MCF 10A (cell line): ENCODE data around the gene KNSTRN. TPM values are rescaled to one million over a fixed set of nuclear protein-coding genes. Genes with fewer than 3 reads are reported as not detected.

Source experiments
- BruUV-seq: library from RNA; stranded (reverse); fragments of 400-500 nt; replicated peaks from 2 replicates; lab custom pipeline; 2021; lab: Mats Ljungman, UMichigan
- CTCF ChIA-PET: fragments of 300-600 bp; sonication (Branson Sonifier 250); formaldehyde crosslinking; extraction: SDS; loops from one replicate; lab custom pipeline; 2021; ENCODE audit warnings: antibody characterized with exemption, inconsistent platforms; lab: Yijun Ruan, JAX
- POLR2A ChIA-PET: fragments of 300-600, 350-650 bp; sonication (Branson Sonifier 250); formaldehyde crosslinking; extraction: SDS; loops from one replicate; lab custom pipeline; 2020; ENCODE audit warnings: antibody characterized with exemption, inconsistent platforms; lab: Yijun Ruan, JAX
- DNase-seq: peaks from one replicate; pipeline ENCODE4 v3.0.0-alpha.2; 2018; ENCODE audit not compliant: unreplicated experiment
- H3K27ac Mint-ChIP-seq: one replicate; pipeline ENCODE4 v1.8.0; 2022; ENCODE audit warnings: mild to moderate bottlenecking, low read depth, mixed read lengths; ENCODE audit not compliant: unreplicated experiment
- H3K27me3 Mint-ChIP-seq: one replicate; pipeline ENCODE4 v1.8.0; 2022; ENCODE audit warnings: mixed read lengths; ENCODE audit not compliant: insufficient read depth, unreplicated experiment
- H3K36me3 Mint-ChIP-seq: one replicate; pipeline ENCODE4 v1.8.0; 2022; ENCODE audit warnings: mild to moderate bottlenecking, moderate library complexity, mixed read lengths; ENCODE audit not compliant: insufficient read depth, unreplicated experiment
- H3K4me1 Mint-ChIP-seq: one replicate; pipeline ENCODE4 v1.8.0; 2022; ENCODE audit warnings: mixed read lengths; ENCODE audit not compliant: insufficient read depth, unreplicated experiment
- H3K4me3 Mint-ChIP-seq: one replicate; pipeline ENCODE4 v1.8.0; 2022; ENCODE audit warnings: mild to moderate bottlenecking, moderate library complexity, mixed read lengths; ENCODE audit not compliant: unreplicated experiment
- H3K9me3 Mint-ChIP-seq: one replicate; pipeline ENCODE4 v1.8.0; 2022; ENCODE audit warnings: mixed read lengths; ENCODE audit not compliant: unreplicated experiment
- CTCF ChIP-seq: fragments of 200-600 bp; IDR thresholded peaks from one replicate; pipeline ENCODE4 v1.8.0; 2022; ENCODE audit warnings: antibody characterized with exemption, mild to moderate bottlenecking; ENCODE audit not compliant: unreplicated experiment
- intact Hi-C: fragments of 100-400 bp; cut with micrococcal nuclease; formaldehyde crosslinking; loops from 2 replicates; pipeline ENCODE4 v1.14.1; 2022
- total RNA-seq: library from RNA; stranded (reverse); gene quantifications from 2 replicates; pipeline ENCODE4 v1.2.3, GENCODE V29; 2022

KNSTRN gene
- total RNA-seq, 1 experiment from 2014 or later, result 47.4 TPM

GRCh38 chr15:40421246-40422157 lies 39.0 kb downstream of the KNSTRN start:
- H3K27me3 Mint-ChIP-seq, result no peaks in the 10 kb centered on the region
- H3K27ac Mint-ChIP-seq, result peak overlapping the region; percentile 73
- TF ChIP-seq CTCF, result peak; percentile 92
- H3K9me3 Mint-ChIP-seq, result no peaks in the 10 kb centered on the region
- peak overlapping the region; percentile 14 for H3K4me3 Mint-ChIP-seq
- POLR2A ChIA-PET, result interaction anchor here (1.0 to 3.5 kb wide), 11 partner anchors 16 to 207 kb away, joined by 3 to 33 read pairs (median 4); partner anchors contain the start of genes INAFM2 and IVD
- CTCF ChIA-PET, result interaction anchor here (0.6 to 9.9 kb wide), 31 partner anchors 10 to 311 kb away, joined by 3 to 107 read pairs (median 5); partner anchors contain the start of genes CCDC9B, INAFM2 and KNSTRN
- BruUV-seq, result no TSS peak
- intact Hi-C loops, result loop anchor here (1.0 to 2.0 kb wide), 3 partner anchors 53 to 101 kb away; no protein-coding TSS in a partner anchor
- H3K4me1 Mint-ChIP-seq, result peaks cover 19% of the 10 kb centered on the region
- peaks cover 29% of the 10 kb centered on the region for H3K36me3 Mint-ChIP-seq
- DNase-seq, result peak; percentile 68

- ChIA-PET CTCF (interaction anchor here (0.6 to 9.9 kb wide), 5 partner anchors 56 to 207 kb away, joined by 3 to 107 read pairs (median 7); no protein-coding TSS in a partner anchor), POLR2A (no interaction called here)
- intact Hi-C loops, result no loop called here
- Mint-ChIP-seq H3K27ac (peak overlapping the region; percentile 7), H3K9me3 (no peaks in the 10 kb centered on the region), H3K36me3 (peaks cover 4% of the 10 kb centered on the region), H3K4me1 (peaks cover 19% of the 10 kb centered on the region), H3K4me3 (no peak overlapping the region), H3K27me3 (no peaks in the 10 kb centered on the region)
- no TSS peak for BruUV-seq
- TF ChIP-seq CTCF, result no peak
- DNase-seq, result no peak
Observed at GRCh38 chr15:40424483-40425115, 42.1 kb downstream of the KNSTRN start.

- no peak for TF ChIP-seq CTCF
- H3K9me3 Mint-ChIP-seq, result no peaks in the 10 kb centered on the region
- H3K27ac Mint-ChIP-seq, result no peak overlapping the region
- peaks cover 21% of the 10 kb centered on the region for H3K4me1 Mint-ChIP-seq
- ChIA-PET POLR2A (interaction anchor here (0.7 kb wide), 1 partner anchor 146 kb away, joined by 3 read pairs; no protein-coding TSS in a partner anchor), CTCF (interaction anchor here (0.6 to 9.9 kb wide), 7 partner anchors 57 to 341 kb away, joined by 3 to 107 read pairs (median 5); no protein-coding TSS in a partner anchor)
- intact Hi-C loops, result no loop called here
- no peak overlapping the region for H3K4me3 Mint-ChIP-seq
- no TSS peak for BruUV-seq
- DNase-seq, result no peak
- no peaks in the 10 kb centered on the region for H3K27me3 Mint-ChIP-seq
- no peaks in the 10 kb centered on the region for H3K36me3 Mint-ChIP-seq
Observed at GRCh38 chr15:40425681-40426080, 43.2 kb downstream of the KNSTRN start.
